Upper lobe of right lung (tissue), 1 donor: ENCODE data around the gene ZBTB16. TPM values are rescaled to one million over a fixed set of nuclear protein-coding genes. Genes with fewer than 3 reads are reported as not detected.

ENCODE experiments used
- ATAC-seq: fragments of 200-7000 bp; cut with Tn5 transposase; one replicate; pipeline ENCODE4 v1.9.1; 2020; ENCODE audit warnings: mild to moderate bottlenecking, moderate library complexity
- DNase-seq: peaks from one replicate; pipeline ENCODE4 v3.0.0-alpha.2; 2020
- H3K27ac ChIP-seq: fragments of 200-600 bp; one replicate; pipeline ENCODE4 v1.8.0; 2022
- H3K27me3 ChIP-seq: fragments of 200-600 bp; one replicate; pipeline ENCODE4 v1.8.0; 2022; ENCODE audit warnings: mild to moderate bottlenecking
- H3K36me3 ChIP-seq: fragments of 200-600 bp; one replicate; pipeline ENCODE4 v1.8.0; 2022
- H3K4me1 ChIP-seq: fragments of 200-600 bp; one replicate; pipeline ENCODE4 v1.8.0; 2022
- H3K4me3 ChIP-seq: fragments of 200-600 bp; one replicate; pipeline ENCODE4 v1.8.0; 2022; ENCODE audit warnings: mild to moderate bottlenecking
- H3K9me3 ChIP-seq: fragments of 200-600 bp; one replicate; pipeline ENCODE4 v1.8.0; 2022
- intact Hi-C: fragments of 100-400 bp; cut with DNase I; formaldehyde crosslinking; loops from one replicate; pipeline ENCODE4 v1.11.0; 2022
- total RNA-seq: library from RNA; stranded (reverse); fragmentation: NEBNext Ultra II Directional; extraction: Animal tissue kit (Norgen Biotek cat#: 25700); gene quantifications from one replicate; pipeline ENCODE4 v1.2.1, GENCODE V29; 2021
- TF ChIP-seq, protein P1 (sequence below): fragments of 200-600 bp; IDR thresholded peaks from one replicate; pipeline ENCODE4 v1.8.0; 2022; ENCODE audit warnings: antibody characterized with exemption
- donor health status: DM: no; HTN: yes; CAD: no; lungs with severe emphysema.

The ZBTB16 gene
- total RNA-seq, 1 donor from 2014 or later = 221 TPM

DNA sequence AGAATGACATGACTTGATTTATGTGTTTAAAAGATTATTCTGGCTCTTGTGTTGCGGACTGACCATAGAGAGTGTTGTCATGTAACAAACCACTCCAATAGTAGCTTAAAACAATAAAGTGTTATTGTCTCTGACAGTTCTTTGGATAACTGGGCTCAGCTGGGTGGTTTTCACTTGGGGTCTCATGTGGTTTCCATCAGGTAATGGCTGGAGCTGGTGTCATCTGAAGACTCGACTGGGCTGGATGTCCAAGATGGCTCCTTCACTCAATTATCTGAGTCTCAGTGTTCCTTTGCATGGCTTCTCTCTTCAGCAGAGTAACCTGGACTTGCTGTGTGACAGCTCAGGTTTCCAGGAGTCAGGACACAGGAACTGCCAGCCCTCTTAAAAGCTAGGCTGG is 132.4 kb downstream of the ZBTB16 start:
- no peaks in the 10 kb centered on the region for H3K9me3 ChIP-seq
- intact Hi-C loops = no loop called here
- H3K27ac ChIP-seq = no peak overlapping the region
- peaks cover 65% of the 10 kb centered on the region for H3K36me3 ChIP-seq
- H3K4me1 ChIP-seq = peaks cover 44% of the 10 kb centered on the region
- DNase-seq (no peak), ATAC-seq (no peak)
- no peaks in the 10 kb centered on the region for H3K27me3 ChIP-seq
- TF ChIP-seq, protein P1, sequence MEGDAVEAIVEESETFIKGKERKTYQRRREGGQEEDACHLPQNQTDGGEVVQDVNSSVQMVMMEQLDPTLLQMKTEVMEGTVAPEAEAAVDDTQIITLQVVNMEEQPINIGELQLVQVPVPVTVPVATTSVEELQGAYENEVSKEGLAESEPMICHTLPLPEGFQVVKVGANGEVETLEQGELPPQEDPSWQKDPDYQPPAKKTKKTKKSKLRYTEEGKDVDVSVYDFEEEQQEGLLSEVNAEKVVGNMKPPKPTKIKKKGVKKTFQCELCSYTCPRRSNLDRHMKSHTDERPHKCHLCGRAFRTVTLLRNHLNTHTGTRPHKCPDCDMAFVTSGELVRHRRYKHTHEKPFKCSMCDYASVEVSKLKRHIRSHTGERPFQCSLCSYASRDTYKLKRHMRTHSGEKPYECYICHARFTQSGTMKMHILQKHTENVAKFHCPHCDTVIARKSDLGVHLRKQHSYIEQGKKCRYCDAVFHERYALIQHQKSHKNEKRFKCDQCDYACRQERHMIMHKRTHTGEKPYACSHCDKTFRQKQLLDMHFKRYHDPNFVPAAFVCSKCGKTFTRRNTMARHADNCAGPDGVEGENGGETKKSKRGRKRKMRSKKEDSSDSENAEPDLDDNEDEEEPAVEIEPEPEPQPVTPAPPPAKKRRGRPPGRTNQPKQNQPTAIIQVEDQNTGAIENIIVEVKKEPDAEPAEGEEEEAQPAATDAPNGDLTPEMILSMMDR = no peak
- no peak overlapping the region for H3K4me3 ChIP-seq

DNA sequence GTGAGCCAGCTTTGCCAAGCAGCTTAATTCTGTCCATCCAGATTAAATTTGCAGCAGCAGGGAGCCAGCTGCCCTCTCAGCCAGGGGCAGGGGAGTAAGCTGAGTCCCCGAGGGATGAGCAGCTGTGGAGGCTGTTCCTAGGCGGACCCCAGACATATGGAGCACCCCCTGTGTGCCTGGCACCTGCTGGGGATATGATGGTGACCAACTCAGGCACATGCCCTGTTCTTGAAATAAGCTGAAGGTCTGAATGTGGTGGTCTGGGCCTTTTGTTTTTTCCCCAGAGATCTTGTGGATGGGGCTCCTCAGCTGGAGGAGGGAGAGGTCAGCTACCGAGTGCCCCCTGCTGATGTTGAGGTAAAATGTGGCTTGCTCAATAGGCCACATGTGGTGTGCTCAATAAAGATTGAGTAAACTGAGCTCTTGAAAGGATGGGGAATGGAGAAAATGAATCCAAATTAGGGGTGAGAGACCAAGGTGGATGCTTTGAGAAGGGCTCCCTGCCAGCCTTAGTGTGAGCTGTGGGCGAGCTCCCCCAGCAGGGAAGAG is 133.4 kb downstream of the ZBTB16 start:
- Histone ChIP-seq H3K36me3 (peaks cover 55% of the 10 kb centered on the region), H3K4me3 (no peak overlapping the region), H3K27me3 (no peaks in the 10 kb centered on the region), H3K4me1 (peaks cover 54% of the 10 kb centered on the region), H3K9me3 (no peaks in the 10 kb centered on the region), H3K27ac (no peak overlapping the region)
- ATAC-seq (no peak), DNase-seq (no peak)
- intact Hi-C loops = no loop called here
- TF ChIP-seq, protein P1 = no peak

DNA sequence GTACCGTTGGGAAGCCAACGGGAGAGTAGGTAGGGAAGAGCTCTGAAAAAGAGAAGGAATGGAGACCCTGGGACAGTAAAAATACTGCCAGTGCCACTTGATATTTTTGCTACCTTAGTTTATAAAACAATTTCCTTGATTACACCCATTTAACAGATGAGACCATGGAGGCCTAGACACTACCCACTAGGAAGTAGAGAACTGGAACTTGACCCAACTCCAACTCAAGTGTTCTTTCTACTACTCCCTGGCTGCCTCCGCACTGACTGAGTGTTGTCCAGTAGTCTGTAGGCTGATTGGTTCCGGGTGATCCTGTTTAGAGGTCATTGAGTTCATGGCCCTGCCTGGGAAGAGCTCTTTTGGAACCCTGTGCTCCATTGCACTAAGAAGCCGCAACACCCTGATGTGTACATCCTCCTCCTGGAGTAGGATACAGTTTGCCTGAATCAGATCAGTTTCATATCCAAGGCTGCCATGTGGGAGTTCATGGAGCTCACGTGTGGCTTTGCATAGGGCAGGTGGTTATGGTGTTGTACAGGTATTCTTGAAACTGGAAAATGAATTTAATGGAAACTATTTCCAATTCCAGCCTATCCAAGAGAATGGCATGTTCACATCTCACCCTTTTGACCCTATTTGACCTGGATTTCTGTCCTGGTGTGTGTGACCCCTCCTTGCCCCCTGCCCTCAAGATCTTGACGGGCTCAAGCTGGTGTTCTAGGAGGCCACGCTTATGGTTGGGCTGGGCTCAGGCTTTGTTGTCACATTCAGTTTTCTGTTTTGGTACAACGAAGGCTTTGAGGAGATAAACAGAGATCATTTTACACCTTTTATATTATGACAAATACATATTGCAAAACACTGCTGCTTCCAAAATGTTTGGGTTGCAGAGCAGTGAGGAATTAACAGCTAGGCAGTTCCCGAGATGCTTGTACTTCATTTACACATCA is 134.5 kb downstream of the ZBTB16 start:
- DNase-seq = no peak

DNA sequence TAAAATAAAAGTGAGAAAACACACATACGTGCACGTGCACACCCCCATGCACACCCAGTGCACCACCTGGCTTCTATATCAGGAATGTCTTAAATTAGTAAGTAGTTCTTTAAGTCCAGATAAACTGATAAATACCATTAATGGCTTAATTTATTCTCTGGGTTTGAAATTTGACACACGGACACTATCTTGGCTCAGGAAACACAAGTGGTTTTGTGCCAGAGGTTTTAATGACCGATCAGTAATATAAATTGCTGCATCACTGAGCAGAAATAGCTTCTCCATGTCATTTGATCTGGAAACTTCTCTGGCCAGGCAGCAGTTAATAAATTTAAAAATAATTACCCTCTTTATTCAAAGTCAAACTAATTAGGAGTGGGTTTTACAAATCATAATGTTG is 135.2 kb downstream of the ZBTB16 start:
- DNase-seq (no peak), ATAC-seq (no peak)
- no peaks in the 10 kb centered on the region for H3K27me3 ChIP-seq
- H3K36me3 ChIP-seq = peaks cover 39% of the 10 kb centered on the region
- peaks cover 69% of the 10 kb centered on the region for H3K4me1 ChIP-seq
- intact Hi-C loops = no loop called here
- H3K4me3 ChIP-seq = no peak overlapping the region
- TF ChIP-seq, protein P1 = no peak
- no peaks in the 10 kb centered on the region for H3K9me3 ChIP-seq
- H3K27ac ChIP-seq = peak overlapping the region; percentile 72

More for the DNA sequence above, 134.5 kb downstream of the ZBTB16 start:
- TF ChIP-seq, protein P1 = no peak
- peaks cover 44% of the 10 kb centered on the region for H3K36me3 ChIP-seq
- H3K4me3 ChIP-seq = no peak overlapping the region
- no peak for ATAC-seq
- peak overlapping the region; percentile 55 for H3K27ac ChIP-seq
- H3K27me3 ChIP-seq = no peaks in the 10 kb centered on the region
- H3K4me1 ChIP-seq = peaks cover 65% of the 10 kb centered on the region
- intact Hi-C loops = no loop called here
- no peaks in the 10 kb centered on the region for H3K9me3 ChIP-seq

DNA sequence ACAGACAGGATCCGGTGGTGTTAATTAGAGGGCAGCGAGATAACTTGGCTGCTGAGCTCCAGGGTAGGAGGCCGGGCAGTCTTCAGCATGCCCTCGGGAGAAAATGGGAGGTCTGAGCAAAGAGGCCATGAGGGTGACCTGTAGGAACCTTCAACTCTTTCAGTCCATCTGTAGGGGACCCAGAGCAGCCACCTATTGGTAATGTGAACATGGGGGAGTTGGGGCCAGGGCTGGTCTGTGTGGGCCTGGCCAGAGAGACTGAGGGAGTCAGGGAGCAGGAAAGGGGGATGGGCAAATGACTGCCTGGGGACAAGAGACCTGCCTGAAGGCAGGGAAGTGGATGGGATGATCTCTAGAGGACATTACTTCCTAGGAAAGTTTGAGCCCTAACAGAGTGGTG is 135.6 kb downstream of the ZBTB16 start:
- Histone ChIP-seq H3K4me1 (peaks cover 71% of the 10 kb centered on the region), H3K27ac (peak overlapping the region; percentile 72), H3K9me3 (no peaks in the 10 kb centered on the region), H3K27me3 (no peaks in the 10 kb centered on the region), H3K4me3 (no peak overlapping the region), H3K36me3 (peaks cover 35% of the 10 kb centered on the region)
- intact Hi-C loops = no loop called here
- no peak for DNase-seq
- no peak for ATAC-seq
- TF ChIP-seq, protein P1 = no peak
